ENCODE results near the gene FAM20C.
"Not testable (repeated sequence)": the region's sequence is repeated elsewhere in the genome, so short reads cannot be mapped to it uniquely, and the experiment has no call there.

Gene FAM20C

GRCh38 chr7:193481-194251, 1.3 kb downstream of the FAM20C start:
- DNase-seq = peak; percentile 22

DNA sequence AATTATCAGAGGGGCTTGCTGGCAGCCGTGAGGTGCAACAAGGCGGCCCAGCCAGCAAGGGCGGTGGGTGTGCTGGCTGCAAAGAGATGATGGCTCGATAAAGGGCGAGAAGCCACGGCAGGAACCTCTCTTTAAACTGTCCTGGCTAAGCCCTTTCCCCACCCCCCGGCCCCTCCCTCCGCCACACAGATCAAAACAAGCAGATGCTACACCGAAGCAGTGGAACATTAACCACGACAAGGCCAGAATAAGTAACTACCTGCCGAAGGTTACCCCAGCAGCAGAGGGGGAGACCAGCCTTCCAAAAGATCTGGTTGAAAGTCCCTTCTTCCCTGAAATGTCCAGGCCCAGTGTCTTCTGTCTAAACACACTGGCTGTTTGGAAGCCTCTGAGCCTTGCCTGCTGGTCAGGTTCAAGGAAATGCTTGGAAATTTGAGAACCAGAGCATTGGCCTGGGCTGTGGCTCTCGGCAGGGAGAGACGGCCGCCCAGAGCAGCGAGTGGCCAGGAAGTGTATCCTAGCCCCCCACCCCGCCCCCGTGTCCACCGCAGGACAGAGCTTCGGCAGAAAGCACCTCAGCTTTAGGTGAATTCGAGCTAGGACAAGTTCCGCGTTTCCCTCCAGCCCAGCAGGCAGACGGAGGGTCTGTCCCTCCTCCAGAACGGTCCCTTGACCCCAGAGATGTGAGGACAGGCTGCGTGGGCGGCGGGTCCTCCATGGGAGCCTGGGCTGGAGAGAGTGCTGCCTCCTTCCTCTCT, 2.1 kb downstream of the FAM20C start:
- DNase-seq = no peak

DNA sequence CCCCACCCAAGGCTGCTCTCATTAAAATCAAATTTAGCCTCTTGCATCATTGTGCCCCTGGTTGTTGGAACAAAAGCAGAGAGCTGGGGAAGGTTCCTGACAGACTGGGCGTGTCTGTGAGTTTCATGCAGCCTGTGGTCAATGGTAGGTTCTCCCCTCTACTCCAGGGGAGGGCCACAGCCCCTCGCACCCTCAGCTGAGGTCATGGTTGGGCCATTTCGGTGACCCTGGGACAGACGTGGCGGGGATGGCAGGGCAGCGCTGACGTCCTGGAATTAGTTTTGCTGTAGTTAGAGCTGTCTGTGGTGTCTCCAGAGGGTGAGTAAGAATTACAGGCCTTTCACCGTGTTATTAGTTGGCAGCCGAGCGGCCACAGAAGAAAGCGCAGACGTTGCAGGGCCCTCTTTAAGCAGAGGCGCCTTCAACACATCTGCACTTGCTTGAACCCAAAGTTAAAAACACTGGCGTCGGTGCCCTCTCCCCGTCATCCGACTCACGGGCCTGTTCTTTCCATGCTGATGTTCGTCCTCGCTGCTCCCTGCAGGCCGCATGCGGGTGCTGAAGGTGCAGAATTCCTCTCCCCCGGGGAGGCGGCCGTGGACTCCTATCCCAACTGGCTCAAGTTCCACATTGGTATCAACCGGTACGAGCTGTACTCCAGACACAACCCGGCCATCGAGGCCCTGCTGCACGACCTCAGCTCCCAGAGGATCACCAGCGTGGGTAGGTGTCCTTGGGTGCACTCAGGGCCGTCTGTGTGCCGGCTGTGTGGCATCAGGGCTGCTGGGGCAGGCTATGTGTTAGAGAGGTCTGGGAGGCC, 2.8 kb downstream of the FAM20C start:
- DNase-seq = no peak

DNA sequence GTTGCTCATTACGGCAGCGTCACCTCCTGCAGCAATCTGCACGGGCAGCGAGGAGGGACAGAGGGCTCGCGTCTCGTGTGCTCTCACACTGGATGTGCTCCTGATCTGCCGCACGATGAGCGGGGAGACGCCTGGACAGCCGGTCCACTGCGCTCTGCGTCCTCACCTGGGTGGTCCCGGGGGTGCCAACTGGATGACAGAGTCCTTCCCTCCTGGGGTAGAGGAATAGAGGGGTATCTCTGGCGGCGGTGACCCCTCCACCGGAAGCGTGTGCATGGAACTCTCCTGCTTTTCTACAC, 3.4 kb downstream of the FAM20C start:
- no peak for DNase-seq

- DNase-seq = no peak
Measured at GRCh38 chr7:196283-196682, 3.9 kb downstream of the FAM20C start.

DNA sequence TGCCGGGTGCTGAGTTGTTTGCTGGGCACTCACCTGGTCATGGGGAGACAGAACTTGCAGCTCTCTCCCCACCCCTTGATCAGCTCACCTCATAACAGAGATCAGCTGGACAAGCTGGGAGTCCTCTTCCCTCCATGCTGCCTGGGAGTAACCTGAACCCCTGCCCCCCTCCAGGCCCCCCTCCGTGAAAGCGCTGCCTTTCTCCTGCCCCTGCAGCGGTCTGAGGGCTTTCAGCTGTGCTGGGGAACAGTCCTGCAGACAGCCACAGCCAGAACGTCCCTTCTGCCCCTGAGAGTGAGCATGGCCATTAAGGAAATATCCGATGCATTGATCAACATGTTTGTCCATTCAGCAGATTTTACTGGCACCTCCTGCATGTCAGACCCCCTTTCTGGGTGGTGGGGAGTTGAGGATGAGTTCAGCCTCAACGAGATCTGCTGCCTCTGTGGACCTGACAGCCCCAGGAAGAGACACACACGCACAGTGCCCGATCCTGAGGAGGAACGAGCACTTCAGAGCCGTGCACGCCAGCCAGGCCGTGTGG, 4.5 kb downstream of the FAM20C start:
- DNase-seq = no peak

- DNase-seq = no peak
Measured at GRCh38 chr7:197413-198335, 5.3 kb downstream of the FAM20C start.

DNA sequence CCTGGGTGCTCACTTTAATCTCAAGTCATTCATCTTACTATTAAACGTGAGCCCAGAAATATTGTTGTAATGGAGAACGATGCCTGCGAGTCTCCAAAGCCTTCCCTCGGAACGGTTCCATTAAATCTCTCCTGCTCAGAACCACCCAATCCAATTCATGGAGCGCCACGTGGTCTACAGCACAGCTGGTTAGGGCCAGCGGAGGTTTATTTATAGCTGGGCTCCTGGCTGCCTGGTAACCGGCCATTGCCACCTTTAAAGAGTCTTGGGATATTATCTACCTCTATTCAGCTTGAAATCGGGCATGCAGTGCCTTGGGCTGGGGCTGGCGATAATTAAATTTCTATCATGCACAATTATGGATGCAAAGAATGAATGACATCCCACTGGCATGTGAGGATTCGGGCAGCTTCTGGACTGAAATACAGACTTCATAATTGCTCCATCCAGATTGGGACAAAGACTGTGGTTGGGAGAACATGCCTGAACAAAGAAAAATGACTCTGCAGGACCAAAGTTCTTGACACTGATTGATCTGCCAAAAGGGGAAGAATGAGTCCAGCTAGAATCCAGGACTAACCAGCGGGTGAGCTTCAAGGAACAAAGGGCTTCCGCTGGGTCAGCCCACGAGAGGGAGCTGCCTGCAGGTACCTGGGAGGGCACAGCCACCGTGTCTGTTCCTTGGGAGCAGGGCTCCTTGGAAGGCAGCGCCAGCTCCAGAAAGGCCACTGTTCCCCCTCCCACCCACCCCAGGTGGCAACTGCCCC, 7.3 kb downstream of the FAM20C start:
- DNase-seq = no peak

DNA sequence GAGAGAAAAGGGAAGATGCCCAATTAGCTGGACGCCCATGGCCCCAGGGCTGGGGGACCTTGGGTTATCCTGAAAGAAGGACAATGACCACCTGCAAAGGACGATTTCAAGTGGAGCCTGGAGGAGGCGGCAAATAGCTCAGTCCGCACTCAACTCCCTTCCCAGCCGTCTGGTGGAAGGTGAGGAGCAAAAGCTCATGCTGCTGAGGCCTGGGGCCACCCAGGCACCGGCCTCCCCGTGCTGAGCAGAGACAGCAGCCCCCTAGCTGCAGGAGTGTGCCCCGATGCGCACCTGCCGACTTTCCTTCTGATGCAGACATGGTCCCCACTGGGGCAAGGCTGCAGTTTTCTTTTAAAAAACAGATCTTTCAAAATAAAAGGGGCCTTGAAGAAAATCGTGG, 7.9 kb downstream of the FAM20C start:
- DNase-seq = no peak

GRCh38 chr7:200704-201103, 8.3 kb downstream of the FAM20C start:
- DNase-seq = no peak

GRCh38 chr7:204326-204725, 12.0 kb downstream of the FAM20C start:
- DNase-seq = no peak

DNA sequence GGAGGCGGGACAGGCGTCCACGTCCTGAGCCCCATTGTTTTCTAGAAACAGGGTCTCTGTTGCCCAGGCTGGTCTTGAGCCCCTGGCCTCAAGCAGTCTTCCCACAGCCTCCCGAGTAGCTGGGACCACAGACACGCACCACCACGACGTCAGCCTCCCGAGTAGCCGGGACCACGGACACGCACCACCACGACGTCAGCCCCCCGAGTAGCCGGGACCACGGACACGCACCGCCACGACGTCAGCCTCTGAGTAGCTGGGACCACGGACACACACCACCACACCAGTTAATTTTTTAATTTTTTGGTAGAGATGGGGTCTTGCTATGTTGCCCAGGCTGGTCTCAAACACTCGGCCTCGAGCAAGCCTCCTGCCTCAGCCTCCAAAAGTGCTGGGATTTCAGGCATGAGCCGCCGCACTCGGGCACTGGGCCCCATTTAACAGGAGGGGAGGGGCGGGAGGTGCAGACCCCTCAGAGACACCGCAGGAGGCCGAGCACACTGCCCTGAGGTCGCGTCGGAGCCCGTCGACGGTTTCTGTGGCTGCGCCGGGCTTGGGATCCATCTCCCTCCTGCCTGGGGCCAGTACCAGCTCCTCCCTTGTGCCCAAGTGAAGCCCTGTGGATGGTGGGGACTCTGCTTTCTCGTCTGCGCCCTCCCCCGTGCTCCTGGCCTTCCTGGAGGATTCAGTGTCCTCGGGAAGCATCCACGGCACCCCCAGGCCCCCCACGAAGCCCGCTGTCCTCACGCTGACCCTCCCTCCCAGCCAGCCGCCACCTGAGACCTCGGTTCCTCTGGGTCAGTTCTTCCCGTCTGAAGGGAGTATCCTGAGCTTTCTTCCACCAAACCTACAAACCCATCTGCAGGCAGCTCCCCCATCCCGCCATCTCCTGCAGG, 13.0 kb downstream of the FAM20C start:
- DNase-seq = no peak

GRCh38 chr7:206351-206750, 14.0 kb downstream of the FAM20C start:
- DNase-seq = not testable (repeated sequence)

- DNase-seq = no peak
Measured at GRCh38 chr7:207418-208129, 15.2 kb downstream of the FAM20C start.

- DNase-seq = no peak
Measured at GRCh38 chr7:208130-208673, 15.8 kb downstream of the FAM20C start.

- DNase-seq = no peak
Measured at GRCh38 chr7:208816-209215, 16.4 kb downstream of the FAM20C start.

- no peak for DNase-seq
Measured at GRCh38 chr7:209416-209815, 17.0 kb downstream of the FAM20C start.

DNA sequence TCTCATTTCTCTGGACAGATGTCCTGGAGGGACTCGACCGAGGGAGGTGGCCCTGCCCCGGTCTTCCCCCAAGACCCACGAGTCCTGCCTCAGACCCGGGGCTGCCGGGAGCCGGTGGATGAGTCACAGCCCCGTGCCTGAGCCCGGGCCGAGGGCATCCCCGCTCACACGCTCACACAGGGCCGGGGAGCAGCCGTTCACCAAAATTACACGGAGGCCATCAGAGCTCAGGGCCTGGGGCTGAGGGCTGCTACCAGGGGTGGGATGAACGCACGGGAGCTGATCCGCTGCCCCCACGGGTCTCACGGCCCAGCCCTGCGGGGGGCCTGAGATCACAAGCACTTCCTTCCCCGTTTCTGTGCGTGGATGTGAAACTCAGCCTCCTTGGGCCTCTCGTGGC, 17.5 kb downstream of the FAM20C start:
- DNase-seq = no peak

- no peak for DNase-seq
Measured at GRCh38 chr7:210401-210925, 18.1 kb downstream of the FAM20C start.
